Measurements from ENCODE around the gene MBTPS1. TPM values are rescaled to one million over a fixed set of nuclear protein-coding genes. Genes with fewer than 3 reads are reported as not detected.

The MBTPS1 gene
- total and polyA plus RNA-seq, 10 of the 15 experiments (the other 5 are each of a cell fraction or from before 2014, with no cell fraction given) = 1.3 to 43.9 (median 35.2) TPM

- ChIA-PET CTCF (interaction anchor here (1.1 to 2.4 kb wide), 4 partner anchors 12 to 362 kb away, joined by 3 to 8 read pairs (median 4); partner anchors contain the start of genes MBTPS1 and TAF1C), RAD21 (ENCODE audit: unreplicated experiment) (interaction anchor here (0.7 kb wide), 1 partner anchor 11 kb away, joined by 3 read pairs; no protein-coding TSS in a partner anchor), SMC1A (ENCODE audit: uncharacterized antibody, unreplicated experiment) (no interaction called here), POLR2A (interaction anchor here (0.9 kb wide), 1 partner anchor 28 kb away, joined by 5 read pairs; no protein-coding TSS in a partner anchor)
- peak overlapping the region; percentile 91 for H3K4me3 ChIP-seq
- no peaks in the 10 kb centered on the region for H3K36me3 ChIP-seq (ENCODE audit: control insufficient read depth in 2 of 2, insufficient read depth in 2 of 2, low read length in 1 of 2)
- TF ChIP-seq BCL3 (IDR thresholded peaks at IDR 0.05; ENCODE audit: borderline replicate concordance, insufficient read depth, low read depth, low read length, poor library complexity, severe bottlenecking) = no peak
- no peak for TF ChIP-seq ZNF622 (IDR thresholded peaks at IDR 0.05)
- peak in 1 of 2 experiments; percentile 60; a peak in 1 of 4 replicates for TF ChIP-seq BHLHE40 (IDR thresholded peaks at IDR 0.05; ENCODE audit: borderline replicate concordance in 1 of 2, low read depth in 2 of 2, low read length in 1 of 2)
- TF ChIP-seq IKZF2 (IDR thresholded peaks at IDR 0.05) = no peak
- no peak for TF ChIP-seq IRF3 (IDR thresholded peaks at IDR 0.05)
- TF ChIP-seq CTCF (IDR thresholded peaks at IDR 0.05 in 2 of 3, conservative IDR thresholded peaks at IDR 0.05 in 1 of 3; ENCODE audit: control insufficient read depth in 2 of 3, extremely low read depth in 1 of 3, insufficient read depth in 1 of 3, low read depth in 3 of 3, low read length in 3 of 3) = peak in 2 of 3 experiments; percentile 8 to 24; a peak in 1 of 6 replicates
- TF ChIP-seq MAX (IDR thresholded peaks at IDR 0.05; ENCODE audit: low read depth, low read length) = no peak
- no peak for TF ChIP-seq RCOR1 (conservative IDR thresholded peaks at IDR 0.05; ENCODE audit: low read depth, low read length)
- TF ChIP-seq TCF7 (IDR thresholded peaks at IDR 0.05; ENCODE audit: borderline replicate concordance) = no peak
- no peak for TF ChIP-seq PML (IDR thresholded peaks at IDR 0.05; ENCODE audit: low read length)
- H4K20me1 ChIP-seq (ENCODE audit: control insufficient read depth, insufficient read depth) = no peaks in the 10 kb centered on the region
- ATAC-seq = peak; percentile 67
- under 1% methylated on average over 27 of the region's 39 CpGs for WGBS (ENCODE audit: insufficient coverage, insufficient replicate concordance, low lambda C conversion rate, missing lambda C conversion rate)
- FAIRE-seq = peak; percentile 35
- H3K4me1 ChIP-seq (ENCODE audit: control insufficient read depth, insufficient read depth, low read length) = peaks cover 4% of the 10 kb centered on the region
- in situ Hi-C loops (cut with MboI) = loop anchor here (5.0 kb wide), 1 partner anchor 57 kb away; no protein-coding TSS in a partner anchor
- peak overlapping the region; percentile 56 for H3K9ac ChIP-seq (ENCODE audit: control insufficient read depth, insufficient read depth, low read length)
- BruUV-seq (replicated peaks) = TSS peak; percentile 62
- no peaks in the 10 kb centered on the region for H3K27me3 ChIP-seq (replicated peaks in 1 of 2; ENCODE audit: control insufficient read depth in 2 of 2, insufficient read depth in 2 of 2, low read length in 1 of 2)
- no peaks in the 10 kb centered on the region for H3K9me3 ChIP-seq (replicated peaks; ENCODE audit: control insufficient read depth, insufficient read depth, low read length)
- H3K4me2 ChIP-seq (ENCODE audit: control insufficient read depth, insufficient read depth) = peak overlapping the region; percentile 91
- H2AFZ ChIP-seq (ENCODE audit: control insufficient read depth, low read depth, low read length) = peak overlapping the region; percentile 80
- H3K27ac ChIP-seq (ENCODE audit: control insufficient read depth, insufficient read depth) = no peak overlapping the region
- no peak for DNase-seq (ENCODE audit: low read depth, low spot score)
- intact Hi-C loops (cut with micrococcal nuclease; ENCODE audit: unreplicated experiment) = loop anchor here (2.0 kb wide), 1 partner anchor 28 kb away; the partner anchor contains the start of gene MBTPS1
- peaks cover 1% of the 10 kb centered on the region for H3K79me2 ChIP-seq (ENCODE audit: control insufficient read depth, insufficient read depth, low read length)
These were observed 27.6 kb upstream of the MBTPS1 start for GRCh38 chr16:84144209-84144858.

Data from GM12878 (cell line).